Endothelial cell (in vitro differentiated cells): ENCODE data around the gene AFAP1L1. TPM values are rescaled to one million over a fixed set of nuclear protein-coding genes. Genes with fewer than 3 reads are reported as not detected.

Experiments used
- DNase-seq: peaks from one replicate; pipeline ENCODE4 v3.0.0; 2021; ENCODE audit warnings: low spot score
- H3K27ac Mint-ChIP-seq: one replicate; pipeline ENCODE4 v1.8.0; 2021; ENCODE audit warnings: mixed read lengths, inconsistent platforms; ENCODE audit not compliant: unreplicated experiment
- H3K27me3 Mint-ChIP-seq: one replicate; pipeline ENCODE4 v1.8.0; 2021; ENCODE audit warnings: mild to moderate bottlenecking, moderate library complexity, mixed read lengths, inconsistent platforms; ENCODE audit not compliant: unreplicated experiment
- H3K36me3 Mint-ChIP-seq: one replicate; pipeline ENCODE4 v1.8.0; 2021; ENCODE audit warnings: mild to moderate bottlenecking, low read depth, mixed read lengths, inconsistent platforms; ENCODE audit not compliant: unreplicated experiment
- H3K4me1 Mint-ChIP-seq: one replicate; pipeline ENCODE4 v1.8.0; 2021; ENCODE audit warnings: mild to moderate bottlenecking, mixed read lengths, inconsistent platforms; ENCODE audit not compliant: unreplicated experiment
- H3K4me3 Mint-ChIP-seq: one replicate; pipeline ENCODE4 v1.8.0; 2021; ENCODE audit warnings: mild to moderate bottlenecking, mixed read lengths, inconsistent platforms; ENCODE audit not compliant: unreplicated experiment
- H3K9me3 Mint-ChIP-seq: one replicate; pipeline ENCODE4 v1.8.0; 2021; ENCODE audit warnings: mixed read lengths, inconsistent platforms; ENCODE audit not compliant: unreplicated experiment
- CTCF ChIP-seq: fragments of 200-600 bp; sonication (generic); IDR thresholded peaks from one replicate; pipeline ENCODE4 v1.5.0; 2021; ENCODE audit warnings: antibody characterized with exemption; ENCODE audit not compliant: unreplicated experiment
- total RNA-seq: library from RNA; stranded (reverse); fragmentation: NEBNext Ultra II Directional; extraction: Animal tissue kit (Norgen Biotek cat#: 25700); gene quantifications from one replicate; pipeline ENCODE4 v1.2.1, GENCODE V29; 2021; ENCODE audit not compliant: unreplicated experiment

The AFAP1L1 gene
- total RNA-seq, 1 donor from 2014 or later, result 393 TPM

DNA sequence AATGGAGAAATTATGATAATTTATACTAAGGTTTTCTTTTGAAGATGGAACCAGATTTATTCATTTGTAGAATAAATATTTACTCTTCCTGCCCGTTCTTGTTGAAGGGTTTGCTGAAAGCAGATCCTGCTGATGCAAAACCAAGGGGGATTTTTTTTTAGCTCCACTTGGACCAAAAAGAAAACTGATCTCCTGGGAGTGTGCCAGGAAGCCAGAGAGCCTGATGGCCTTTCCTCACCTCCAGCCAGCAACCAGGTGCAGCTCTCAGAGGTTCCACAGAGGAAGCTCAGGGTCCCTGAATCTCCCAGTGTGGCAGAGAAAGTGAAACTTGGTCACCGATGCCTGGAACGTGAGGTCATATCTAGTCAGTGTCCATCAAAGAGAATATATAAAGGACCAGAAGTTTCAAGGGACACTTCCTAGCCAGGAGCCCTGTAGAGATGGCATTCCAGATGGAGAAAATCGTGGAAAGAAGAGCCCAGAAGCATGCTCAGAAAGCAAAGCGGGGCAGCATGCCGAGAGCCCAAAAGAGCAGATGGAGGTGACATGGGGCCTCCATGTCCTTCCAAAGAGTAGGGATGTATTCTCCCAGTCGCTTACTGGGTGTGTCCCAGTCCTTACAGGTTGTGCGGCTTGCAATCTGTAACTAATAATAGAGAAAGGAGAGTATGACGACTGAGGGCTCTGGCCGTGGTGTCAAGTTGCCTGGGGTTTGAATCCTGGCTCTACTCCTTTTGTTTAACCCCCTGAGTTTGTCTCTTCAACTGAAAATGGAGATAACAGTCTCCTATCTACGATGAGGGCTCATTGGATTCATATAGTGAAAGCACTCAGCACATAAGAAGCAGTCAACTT lies 12.2 kb downstream of the AFAP1L1 start:
- H3K27me3 Mint-ChIP-seq, result peaks cover 9% of the 10 kb centered on the region
- no peaks in the 10 kb centered on the region for H3K9me3 Mint-ChIP-seq
- no peak overlapping the region for H3K4me3 Mint-ChIP-seq
- no peak for TF ChIP-seq CTCF
- no peak for DNase-seq
- H3K4me1 Mint-ChIP-seq, result peaks cover 88% of the 10 kb centered on the region
- H3K36me3 Mint-ChIP-seq, result peaks cover 63% of the 10 kb centered on the region
- peak overlapping the region; percentile 72 for H3K27ac Mint-ChIP-seq

DNA sequence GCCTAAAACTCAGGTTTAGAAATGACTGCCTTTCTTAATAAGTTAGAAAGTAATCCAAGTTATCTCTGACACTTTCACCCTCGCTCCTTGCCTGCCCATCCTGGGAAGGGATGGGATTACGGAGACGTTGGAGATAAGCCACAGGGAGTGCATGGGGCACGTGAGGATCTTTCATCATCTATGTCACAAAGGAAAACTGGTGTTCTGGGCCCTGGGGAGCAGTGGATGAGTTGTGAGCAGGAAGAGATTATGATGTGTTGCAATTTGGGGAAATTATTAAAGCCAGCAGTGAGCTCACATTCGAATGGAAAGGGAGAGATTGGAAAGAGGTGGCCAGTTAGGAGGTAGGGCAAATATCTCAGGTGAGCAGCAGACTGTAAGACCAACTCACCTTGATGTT lies 12.8 kb downstream of the AFAP1L1 start:
- no peak overlapping the region for H3K4me3 Mint-ChIP-seq
- no peaks in the 10 kb centered on the region for H3K9me3 Mint-ChIP-seq
- peak overlapping the region; percentile 44 for H3K27ac Mint-ChIP-seq
- DNase-seq, result no peak
- peaks cover 90% of the 10 kb centered on the region for H3K4me1 Mint-ChIP-seq
- H3K36me3 Mint-ChIP-seq, result peaks cover 59% of the 10 kb centered on the region
- no peak for TF ChIP-seq CTCF
- H3K27me3 Mint-ChIP-seq, result peaks cover 11% of the 10 kb centered on the region

- H3K27ac Mint-ChIP-seq, result peak overlapping the region; percentile 82
- peaks cover 52% of the 10 kb centered on the region for H3K36me3 Mint-ChIP-seq
- H3K9me3 Mint-ChIP-seq, result no peaks in the 10 kb centered on the region
- H3K4me3 Mint-ChIP-seq, result peak overlapping the region; percentile 67
- no peak for TF ChIP-seq CTCF
- no peak for DNase-seq
- peaks cover 11% of the 10 kb centered on the region for H3K27me3 Mint-ChIP-seq
- peaks cover 87% of the 10 kb centered on the region for H3K4me1 Mint-ChIP-seq
These were observed 13.5 kb downstream of the AFAP1L1 start for GRCh38 chr5:149285153-149285552.

- Mint-ChIP-seq H3K9me3 (no peaks in the 10 kb centered on the region), H3K36me3 (peaks cover 51% of the 10 kb centered on the region), H3K4me1 (peaks cover 91% of the 10 kb centered on the region), H3K27me3 (peaks cover 7% of the 10 kb centered on the region), H3K4me3 (no peak overlapping the region), H3K27ac (peak overlapping the region; percentile 99)
- peak; percentile 73 for DNase-seq
- TF ChIP-seq CTCF, result no peak
These were observed 16.8 kb downstream of the AFAP1L1 start for GRCh38 chr5:149288436-149288835.

GRCh38 chr5:149289301-149289700 lies 17.6 kb downstream of the AFAP1L1 start:
- TF ChIP-seq CTCF, result no peak
- DNase-seq, result no peak
- peaks cover 91% of the 10 kb centered on the region for H3K4me1 Mint-ChIP-seq
- H3K36me3 Mint-ChIP-seq, result peaks cover 46% of the 10 kb centered on the region
- peaks cover 7% of the 10 kb centered on the region for H3K27me3 Mint-ChIP-seq
- no peaks in the 10 kb centered on the region for H3K9me3 Mint-ChIP-seq
- H3K4me3 Mint-ChIP-seq, result peak overlapping the region; percentile 75
- peak overlapping the region; percentile 99 for H3K27ac Mint-ChIP-seq
